HCT116 (cell line): ENCODE data around the gene C3orf20. TPM values are rescaled to one million over a fixed set of nuclear protein-coding genes. Genes with fewer than 3 reads are reported as not detected.

Experiments
- ATAC-seq: fragments of 200-7000 bp; cut with Tn5 transposase; 2 replicates; pipeline ENCODE4 v1.9.1; 2020; ENCODE audit warnings: mild to moderate bottlenecking, moderate library complexity
- BruUV-seq: library from RNA; stranded (reverse); fragments of 400-500 nt; replicated peaks from 2 replicates; lab custom pipeline; 2021; lab: Mats Ljungman, UMichigan
- CTCF ChIA-PET: fragments of 300-600 bp; sonication (Branson Sonifier 250); formaldehyde crosslinking; loops from one replicate; lab custom pipeline; 2021; ENCODE audit warnings: antibody characterized with exemption; lab: Charles Lee
- POLR2A ChIA-PET: fragments of 300-600, 350-600 bp; sonication (Branson Sonifier 250); formaldehyde crosslinking; loops from one replicate; lab custom pipeline; 2021; ENCODE audit warnings: antibody characterized with exemption; lab: Charles Lee
- RAD21 ChIA-PET, 2 experiments: fragments of 300-600 bp; sonication (Branson Sonifier 250); formaldehyde crosslinking; loops; one replicate each; lab custom pipeline; 2023; ENCODE audit warnings: low total read pairs in 2 of 2; ENCODE audit not compliant: uncharacterized antibody in 2 of 2, unreplicated experiment in 2 of 2, low non-redundant PET in 1 of 2; lab: Charles Lee
- DNase-seq: peaks from one replicate; pipeline ENCODE4 v3.0.0-alpha.2; 2010; ENCODE audit warnings: low read depth, low spot score
- H2AFZ ChIP-seq: fragments of 200-600 bp; shearing (Covaris generic), sonication (generic); 2 replicates; pipeline ENCODE4 v1.6.1; 2017; ENCODE audit warnings: low read depth, mixed run types, mixed read lengths, antibody characterized with exemption, low read length; ENCODE audit not compliant: poor library complexity, severe bottlenecking
- H3K27ac ChIP-seq: 2 replicates; pipeline ENCODE4 v1.5.1; 2012; ENCODE audit warnings: low read depth, low read length
- H3K27me3 ChIP-seq: fragments of 200-600 bp; sonication (generic); 2 replicates; pipeline ENCODE4 v1.6.1; 2016; ENCODE audit warnings: mixed run types, low read length, mixed read lengths; ENCODE audit not compliant: insufficient read depth
- H3K36me3 ChIP-seq, 2 experiments: fragments of 200-500 bp in 1 of 2; fragments of 200-600 bp in 1 of 2; sonication (Bioruptor generic) in 1 of 2; sonication (generic) in 1 of 2; 2 replicates each; pipeline versions ENCODE4 v1.5.1 to v1.6.1; 2014 to 2016; ENCODE audit warnings: low read length in 2 of 2, inconsistent platforms in 1 of 2, mixed read lengths in 1 of 2, mixed run types in 1 of 2; ENCODE audit not compliant: insufficient read depth in 2 of 2, control insufficient read depth in 1 of 2
- H3K4me1 ChIP-seq, 2 experiments: fragments of 200-600 bp in 1 of 2; sonication (generic) in 1 of 2; 2 replicates each; pipeline versions ENCODE4 v1.5.1 to v1.6.1; 2012 to 2017; ENCODE audit warnings: low read length in 2 of 2, inconsistent platforms in 1 of 2, mild to moderate bottlenecking in 1 of 2, mixed read lengths in 1 of 2, mixed run types in 1 of 2, moderate library complexity in 1 of 2; ENCODE audit not compliant: insufficient read depth in 2 of 2, control insufficient read depth in 1 of 2
- H3K4me2 ChIP-seq: fragments of 200-600 bp; sonication (generic); 2 replicates; pipeline ENCODE4 v1.6.1; 2017; ENCODE audit warnings: mixed run types, low read length, mixed read lengths
- H3K4me3 ChIP-seq, 2 experiments: fragments of 200-600 bp in 1 of 2; sonication (generic) in 1 of 2; replicated peaks in 1 of 2; 2 replicates each; pipeline ENCODE4 v1.5.1; 2011 to 2016; ENCODE audit warnings: low read length in 2 of 2, control low read depth in 1 of 2, low read depth in 1 of 2, mild to moderate bottlenecking in 1 of 2, mixed read lengths in 1 of 2, mixed run types in 1 of 2
- H3K79me2 ChIP-seq: fragments of 200-600 bp; sonication (generic); 2 replicates; pipeline ENCODE4 v1.6.1; 2017; ENCODE audit warnings: mild to moderate bottlenecking, mixed run types, low read length, moderate library complexity, mixed read lengths; ENCODE audit not compliant: insufficient read depth
- H3K9ac ChIP-seq: fragments of 200-600 bp; sonication (generic); 2 replicates; pipeline ENCODE4 v1.6.1; 2016; ENCODE audit warnings: low read length, mixed read lengths
- H3K9me2 ChIP-seq: fragments of 200-600 bp; sonication (generic), shearing (Covaris generic); 2 replicates; pipeline ENCODE4 v1.6.1; 2017; ENCODE audit warnings: mixed run types, mild to moderate bottlenecking, moderate library complexity; ENCODE audit not compliant: insufficient read depth
- H3K9me3 ChIP-seq, 2 experiments: fragments of 200-500 bp in 1 of 2; fragments of 200-600 bp in 1 of 2; sonication (Bioruptor generic) in 1 of 2; sonication (generic) in 1 of 2; 2 replicates each; pipeline ENCODE4 v1.6.1; 2014 to 2017; ENCODE audit warnings: low read length in 2 of 2, mixed read lengths in 2 of 2, inconsistent platforms in 1 of 2, low read depth in 1 of 2, mild to moderate bottlenecking in 1 of 2, mixed run types in 1 of 2, moderate library complexity in 1 of 2; ENCODE audit not compliant: control insufficient read depth in 1 of 2, insufficient read depth in 1 of 2
- H4K20me1 ChIP-seq: fragments of 200-600 bp; sonication (generic), shearing (Covaris generic); 2 replicates; pipeline ENCODE4 v1.6.1; 2017; ENCODE audit warnings: mixed run types, mild to moderate bottlenecking, moderate library complexity; ENCODE audit not compliant: insufficient read depth
- EGR1 ChIP-seq: IDR thresholded peaks from 2 replicates; pipeline ENCODE4 v1.6.1; 2012; ENCODE audit warnings: low read depth
- EZH2phosphoT487 ChIP-seq: fragments of 200-600 bp; IDR thresholded peaks from 2 replicates; pipeline ENCODE4 v1.6.1; 2018; ENCODE audit warnings: antibody characterized with exemption, borderline replicate concordance
- FOSL1 ChIP-seq: IDR thresholded peaks from 2 replicates; pipeline ENCODE4 v1.6.1; 2012; ENCODE audit warnings: low read depth
- JUND ChIP-seq: IDR thresholded peaks from 2 replicates; pipeline ENCODE4 v1.6.1; 2012
- POLR2AphosphoS5 ChIP-seq: IDR thresholded peaks from 2 replicates; pipeline ENCODE4 v1.6.1; 2011; ENCODE audit warnings: mild to moderate bottlenecking, low read depth, low read length, moderate library complexity
- RAD21 ChIP-seq: IDR thresholded peaks from 2 replicates; pipeline ENCODE4 v1.6.1; 2012; ENCODE audit warnings: low read depth, mild to moderate bottlenecking
- SRF ChIP-seq: IDR thresholded peaks from 2 replicates; pipeline ENCODE4 v1.6.1; 2012; ENCODE audit warnings: low read depth
- TCF7L2 ChIP-seq: IDR thresholded peaks from 2 replicates; pipeline ENCODE4 v1.7.0; 2011; ENCODE audit warnings: borderline replicate concordance, inconsistent platforms; ENCODE audit not compliant: insufficient read depth, insufficient read length; ENCODE audit errors: extremely low read depth
- YY1 ChIP-seq: IDR thresholded peaks from 2 replicates; pipeline ENCODE4 v1.6.1; 2011; ENCODE audit warnings: low read length, low read depth, moderate library complexity, mild to moderate bottlenecking; ENCODE audit not compliant: insufficient replicate concordance; ENCODE audit errors: extremely low read depth
- ZFX ChIP-seq: fragments of 450-650 bp; IDR thresholded peaks from 2 replicates; pipeline ENCODE4 v1.6.1; 2017
- intact Hi-C: fragments of 100-400 bp; cut with micrococcal nuclease; formaldehyde crosslinking; loops from 2 replicates; pipeline ENCODE4 v1.10.0; 2022
- total RNA-seq: library from RNA; stranded (reverse); gene quantifications from one replicate; pipeline ENCODE4 v1.2.1, GENCODE V29; 2021; ENCODE audit not compliant: unreplicated experiment
- TF ChIP-seq, protein P1 (sequence below): IDR thresholded peaks from 2 replicates; pipeline ENCODE4 v1.6.1; 2012
- TF ChIP-seq, protein P2 (sequence below): IDR thresholded peaks from 2 replicates; pipeline ENCODE4 v1.6.1; 2012
- TF ChIP-seq, protein P3 (sequence below): IDR thresholded peaks from 2 replicates; pipeline ENCODE4 v1.6.1; 2012; ENCODE audit warnings: low read depth
- TF ChIP-seq, protein P4 (sequence below), 3 experiments: fragments of 200-600 bp in 1 of 3; sonication (generic) in 1 of 3; IDR thresholded peaks in 2 of 3; conservative IDR thresholded peaks in 1 of 3; 2 replicates each; pipeline ENCODE4 v1.5.1; 2012 to 2017; ENCODE audit warnings: low read depth in 2 of 3, low read length in 2 of 3, antibody characterized with exemption in 1 of 3, borderline replicate concordance in 1 of 3, control low read depth in 1 of 3, mild to moderate bottlenecking in 1 of 3, mixed read lengths in 1 of 3, mixed run types in 1 of 3, moderate library complexity in 1 of 3; ENCODE audit not compliant: insufficient read depth in 1 of 3

C3orf20 gene
- total RNA-seq, 1 experiment from 2014 or later: 0.20 TPM

DNA sequence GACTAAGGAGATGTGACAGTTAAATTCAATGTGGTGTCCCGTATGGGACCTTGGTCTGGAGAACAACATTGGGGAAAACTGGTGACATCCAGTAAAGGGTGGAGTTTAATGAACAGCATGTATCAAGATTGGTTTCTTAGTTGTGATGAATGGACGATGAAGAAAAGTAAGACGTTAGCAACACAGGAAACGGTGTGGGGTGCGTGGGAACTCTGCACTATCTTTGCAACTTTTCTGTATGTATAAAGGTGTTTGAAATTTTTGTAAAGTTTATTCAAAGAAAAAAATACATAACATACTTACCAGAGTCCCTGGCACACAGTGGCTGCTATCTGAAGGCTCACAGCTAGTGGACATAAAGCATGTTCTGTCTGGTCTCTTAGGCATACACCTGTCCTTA lies 29.5 kb upstream of the C3orf20 start:
- ChIA-PET RAD21 (no interaction called here), CTCF (no interaction called here), POLR2A (no interaction called here)
- intact Hi-C loops: no loop called here
- no peaks in the 10 kb centered on the region for H3K27me3 ChIP-seq
- no peak overlapping the region for H3K27ac ChIP-seq
- ATAC-seq: no peak
- H3K79me2 ChIP-seq: no peaks in the 10 kb centered on the region; the same call in 1 of the 2 replicates
- TF ChIP-seq SRF (no peak), RAD21 (no peak), POLR2AphosphoS5 (no peak), EZH2phosphoT487 (no peak), FOSL1 (no peak), ZFX (no peak), TCF7L2 (no peak), EGR1 (no peak), YY1 (no peak), JUND (no peak)
- TF ChIP-seq, protein P1, sequence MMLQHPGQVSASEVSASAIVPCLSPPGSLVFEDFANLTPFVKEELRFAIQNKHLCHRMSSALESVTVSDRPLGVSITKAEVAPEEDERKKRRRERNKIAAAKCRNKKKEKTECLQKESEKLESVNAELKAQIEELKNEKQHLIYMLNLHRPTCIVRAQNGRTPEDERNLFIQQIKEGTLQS: no peak
- TF ChIP-seq, protein P2, sequence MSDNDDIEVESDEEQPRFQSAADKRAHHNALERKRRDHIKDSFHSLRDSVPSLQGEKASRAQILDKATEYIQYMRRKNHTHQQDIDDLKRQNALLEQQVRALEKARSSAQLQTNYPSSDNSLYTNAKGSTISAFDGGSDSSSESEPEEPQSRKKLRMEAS: no peak
- TF ChIP-seq, protein P3, sequence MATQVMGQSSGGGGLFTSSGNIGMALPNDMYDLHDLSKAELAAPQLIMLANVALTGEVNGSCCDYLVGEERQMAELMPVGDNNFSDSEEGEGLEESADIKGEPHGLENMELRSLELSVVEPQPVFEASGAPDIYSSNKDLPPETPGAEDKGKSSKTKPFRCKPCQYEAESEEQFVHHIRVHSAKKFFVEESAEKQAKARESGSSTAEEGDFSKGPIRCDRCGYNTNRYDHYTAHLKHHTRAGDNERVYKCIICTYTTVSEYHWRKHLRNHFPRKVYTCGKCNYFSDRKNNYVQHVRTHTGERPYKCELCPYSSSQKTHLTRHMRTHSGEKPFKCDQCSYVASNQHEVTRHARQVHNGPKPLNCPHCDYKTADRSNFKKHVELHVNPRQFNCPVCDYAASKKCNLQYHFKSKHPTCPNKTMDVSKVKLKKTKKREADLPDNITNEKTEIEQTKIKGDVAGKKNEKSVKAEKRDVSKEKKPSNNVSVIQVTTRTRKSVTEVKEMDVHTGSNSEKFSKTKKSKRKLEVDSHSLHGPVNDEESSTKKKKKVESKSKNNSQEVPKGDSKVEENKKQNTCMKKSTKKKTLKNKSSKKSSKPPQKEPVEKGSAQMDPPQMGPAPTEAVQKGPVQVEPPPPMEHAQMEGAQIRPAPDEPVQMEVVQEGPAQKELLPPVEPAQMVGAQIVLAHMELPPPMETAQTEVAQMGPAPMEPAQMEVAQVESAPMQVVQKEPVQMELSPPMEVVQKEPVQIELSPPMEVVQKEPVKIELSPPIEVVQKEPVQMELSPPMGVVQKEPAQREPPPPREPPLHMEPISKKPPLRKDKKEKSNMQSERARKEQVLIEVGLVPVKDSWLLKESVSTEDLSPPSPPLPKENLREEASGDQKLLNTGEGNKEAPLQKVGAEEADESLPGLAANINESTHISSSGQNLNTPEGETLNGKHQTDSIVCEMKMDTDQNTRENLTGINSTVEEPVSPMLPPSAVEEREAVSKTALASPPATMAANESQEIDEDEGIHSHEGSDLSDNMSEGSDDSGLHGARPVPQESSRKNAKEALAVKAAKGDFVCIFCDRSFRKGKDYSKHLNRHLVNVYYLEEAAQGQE: no peak
- TF ChIP-seq, protein P4, sequence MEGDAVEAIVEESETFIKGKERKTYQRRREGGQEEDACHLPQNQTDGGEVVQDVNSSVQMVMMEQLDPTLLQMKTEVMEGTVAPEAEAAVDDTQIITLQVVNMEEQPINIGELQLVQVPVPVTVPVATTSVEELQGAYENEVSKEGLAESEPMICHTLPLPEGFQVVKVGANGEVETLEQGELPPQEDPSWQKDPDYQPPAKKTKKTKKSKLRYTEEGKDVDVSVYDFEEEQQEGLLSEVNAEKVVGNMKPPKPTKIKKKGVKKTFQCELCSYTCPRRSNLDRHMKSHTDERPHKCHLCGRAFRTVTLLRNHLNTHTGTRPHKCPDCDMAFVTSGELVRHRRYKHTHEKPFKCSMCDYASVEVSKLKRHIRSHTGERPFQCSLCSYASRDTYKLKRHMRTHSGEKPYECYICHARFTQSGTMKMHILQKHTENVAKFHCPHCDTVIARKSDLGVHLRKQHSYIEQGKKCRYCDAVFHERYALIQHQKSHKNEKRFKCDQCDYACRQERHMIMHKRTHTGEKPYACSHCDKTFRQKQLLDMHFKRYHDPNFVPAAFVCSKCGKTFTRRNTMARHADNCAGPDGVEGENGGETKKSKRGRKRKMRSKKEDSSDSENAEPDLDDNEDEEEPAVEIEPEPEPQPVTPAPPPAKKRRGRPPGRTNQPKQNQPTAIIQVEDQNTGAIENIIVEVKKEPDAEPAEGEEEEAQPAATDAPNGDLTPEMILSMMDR (IDR thresholded peaks at IDR 0.05 in 2 of 3, conservative IDR thresholded peaks at IDR 0.05 in 1 of 3; ENCODE audit: borderline replicate concordance in 1 of 3, insufficient read depth in 1 of 3, low read depth in 2 of 3, low read length in 2 of 3): no peak
- H3K4me3 ChIP-seq: no peak overlapping the region
- H2AFZ ChIP-seq: no peak overlapping the region
- H4K20me1 ChIP-seq: no peaks in the 10 kb centered on the region
- H3K9ac ChIP-seq: no peak overlapping the region
- H3K4me1 ChIP-seq: peaks cover 0 to 5% of the 10 kb centered on the region in 2 experiments; a peak in 2 of 4 replicates
- no peaks in the 10 kb centered on the region for H3K9me2 ChIP-seq
- DNase-seq: no peak
- BruUV-seq: no TSS peak
- no peaks in the 10 kb centered on the region for H3K9me3 ChIP-seq
- H3K36me3 ChIP-seq: no peaks in the 10 kb centered on the region
- H3K4me2 ChIP-seq: no peak overlapping the region
